C4-2B (cell line): ENCODE data around the gene TCF4.

ENCODE experiments used
- H3K27ac ChIP-seq: fragments of 450-650 bp; 2 replicates; pipeline ENCODE4 v1.5.1; 2017
- CTCF ChIP-seq: fragments of 450-650 bp; conservative IDR thresholded peaks from 2 replicates; pipeline ENCODE4 v1.5.1; 2017; ENCODE audit warnings: mild to moderate bottlenecking
- ZFX ChIP-seq: fragments of 450-650 bp; IDR thresholded peaks from 2 replicates; pipeline ENCODE4 v1.6.1; 2017

The TCF4 gene

GRCh38 chr18:55252053-55252675, 335.8 kb downstream of the TCF4 start:
- no peak overlapping the region for H3K27ac ChIP-seq
- TF ChIP-seq CTCF (no peak), ZFX (no peak)

DNA sequence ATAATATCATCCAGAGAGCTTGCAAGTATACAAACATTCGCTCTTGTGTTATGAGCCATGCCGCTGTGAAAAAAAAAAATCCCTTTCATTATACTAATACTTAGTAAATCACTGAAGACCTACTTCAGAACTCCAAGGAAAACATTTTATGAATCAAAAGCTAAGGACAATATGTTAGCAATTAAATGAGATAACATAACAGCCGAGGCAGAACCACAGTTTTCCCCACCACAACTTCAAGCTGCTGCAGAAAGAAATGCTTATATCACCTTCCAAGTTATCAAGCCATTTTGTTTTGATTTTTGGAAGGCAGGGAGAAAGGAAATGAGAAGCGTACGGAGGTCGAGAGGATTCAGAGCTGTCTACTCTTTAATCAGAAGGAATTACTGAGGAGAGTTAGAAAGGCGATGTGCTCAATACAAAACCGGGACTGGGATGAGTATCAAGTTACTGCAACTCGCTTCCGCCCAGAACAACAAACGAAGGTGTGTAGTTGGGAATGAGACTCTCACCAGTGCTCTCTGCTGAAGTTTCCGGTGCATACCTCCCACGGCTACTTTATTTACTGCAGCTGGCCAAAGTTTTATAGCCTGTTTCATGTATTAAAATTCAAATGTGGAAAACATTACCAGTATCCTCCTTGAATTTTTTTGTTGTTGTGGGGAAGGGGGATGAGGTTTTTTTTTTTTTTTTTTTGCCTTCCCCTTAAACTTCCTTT, 336.6 kb downstream of the TCF4 start:
- H3K27ac ChIP-seq: no peak overlapping the region
- TF ChIP-seq CTCF (no peak), ZFX (no peak)

DNA sequence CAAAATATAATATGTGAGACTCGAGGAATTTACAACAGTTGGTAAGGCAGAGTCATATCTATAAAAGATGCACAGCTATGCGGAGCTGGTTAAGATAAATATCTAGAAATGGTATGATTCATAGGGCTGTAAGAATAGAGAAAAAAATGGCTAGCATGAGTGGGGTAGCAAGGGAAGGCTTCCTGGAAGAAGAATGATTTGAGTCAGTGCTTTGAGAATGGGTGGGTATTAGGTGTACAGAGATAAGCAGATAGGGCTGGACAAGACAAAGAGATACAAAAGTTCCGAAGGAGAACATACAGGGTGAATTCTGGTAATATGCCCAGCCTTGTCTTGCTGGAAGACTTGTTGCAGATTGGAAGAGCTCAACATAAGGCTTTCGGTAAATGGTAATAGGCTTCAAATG, 337.2 kb downstream of the TCF4 start:
- TF ChIP-seq ZFX: no peak
- no peak for TF ChIP-seq CTCF
- H3K27ac ChIP-seq: no peak overlapping the region

DNA sequence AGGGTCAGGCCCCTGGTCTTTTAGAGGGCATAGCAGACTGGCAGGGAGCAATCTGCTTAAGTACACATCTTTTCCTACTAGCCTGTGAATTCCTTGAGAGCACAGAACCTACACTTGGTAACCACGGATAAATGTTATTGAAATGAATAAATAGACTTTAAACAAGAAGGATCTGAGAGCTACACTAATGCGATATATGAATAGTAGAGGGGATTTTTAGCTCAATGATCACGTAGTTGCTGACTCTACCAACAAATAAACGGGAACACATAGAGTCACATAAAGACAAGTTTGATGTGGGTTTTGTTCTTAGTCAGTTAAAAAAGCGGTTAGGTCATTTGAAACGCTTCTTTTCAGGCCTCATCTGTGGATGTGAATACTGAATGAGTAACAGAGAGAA, 338.4 kb downstream of the TCF4 start:
- TF ChIP-seq CTCF: no peak
- no peak overlapping the region for H3K27ac ChIP-seq

DNA sequence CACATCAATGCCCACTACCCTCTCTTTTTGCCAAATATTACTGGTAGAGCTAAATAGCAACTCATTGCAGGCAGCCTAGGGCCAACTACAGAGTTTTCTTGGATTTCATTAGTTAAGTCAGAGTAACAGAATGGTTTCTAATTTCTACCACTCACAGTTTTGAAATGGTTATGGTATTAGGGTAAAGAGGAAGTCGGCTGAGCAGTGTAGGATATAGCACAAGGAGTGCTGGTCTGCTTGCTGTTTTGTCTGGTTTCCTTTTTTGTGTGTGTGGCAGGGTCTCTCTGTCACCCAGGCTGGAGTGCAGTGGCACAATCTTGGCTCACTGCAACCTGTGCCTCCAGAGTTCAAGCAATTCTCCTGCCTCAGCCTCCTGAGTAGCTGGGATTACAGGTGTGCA, 339.5 kb downstream of the TCF4 start:
- H3K27ac ChIP-seq: no peak overlapping the region
- no peak for TF ChIP-seq ZFX
- no peak for TF ChIP-seq CTCF

GRCh38 chr18:55247032-55247431, 341.0 kb downstream of the TCF4 start:
- TF ChIP-seq CTCF: no peak
- no peak for TF ChIP-seq ZFX

GRCh38 chr18:55246278-55246677, 341.7 kb downstream of the TCF4 start:
- TF ChIP-seq ZFX (no peak), CTCF (no peak)
- no peak overlapping the region for H3K27ac ChIP-seq

More at GRCh38 chr18:55247032-55247431, 341.0 kb downstream of the TCF4 start:
- H3K27ac ChIP-seq: no peak overlapping the region
